ENCODE results near the gene LPGAT1.

LPGAT1 gene

GRCh38 chr1:211865180-211865579 is 34.6 kb upstream of the LPGAT1 start:
- no peak for TF ChIP-seq ZFX (IDR thresholded peaks at IDR 0.05; ENCODE audit: borderline replicate concordance)
- no peak for TF ChIP-seq CTCF (IDR thresholded peaks at IDR 0.05)
- H3K27ac ChIP-seq = no peak overlapping the region

- no peak for TF ChIP-seq ZFX (IDR thresholded peaks at IDR 0.05; ENCODE audit: borderline replicate concordance)
- H3K27ac ChIP-seq = no peak overlapping the region
Observed at GRCh38 chr1:211859405-211859804, 28.8 kb upstream of the LPGAT1 start.

- TF ChIP-seq CTCF (IDR thresholded peaks at IDR 0.05) (no peak), ZFX (IDR thresholded peaks at IDR 0.05; ENCODE audit: borderline replicate concordance) (no peak)
Observed at GRCh38 chr1:211851174-211851573, 20.6 kb upstream of the LPGAT1 start.

GRCh38 chr1:211843507-211844298 is 13.1 kb upstream of the LPGAT1 start:
- no peak overlapping the region for H3K27ac ChIP-seq
- TF ChIP-seq CTCF (IDR thresholded peaks at IDR 0.05) = no peak
- no peak for TF ChIP-seq ZFX (IDR thresholded peaks at IDR 0.05; ENCODE audit: borderline replicate concordance)

More at GRCh38 chr1:211851174-211851573, 20.6 kb upstream of the LPGAT1 start:
- no peak overlapping the region for H3K27ac ChIP-seq

DNA sequence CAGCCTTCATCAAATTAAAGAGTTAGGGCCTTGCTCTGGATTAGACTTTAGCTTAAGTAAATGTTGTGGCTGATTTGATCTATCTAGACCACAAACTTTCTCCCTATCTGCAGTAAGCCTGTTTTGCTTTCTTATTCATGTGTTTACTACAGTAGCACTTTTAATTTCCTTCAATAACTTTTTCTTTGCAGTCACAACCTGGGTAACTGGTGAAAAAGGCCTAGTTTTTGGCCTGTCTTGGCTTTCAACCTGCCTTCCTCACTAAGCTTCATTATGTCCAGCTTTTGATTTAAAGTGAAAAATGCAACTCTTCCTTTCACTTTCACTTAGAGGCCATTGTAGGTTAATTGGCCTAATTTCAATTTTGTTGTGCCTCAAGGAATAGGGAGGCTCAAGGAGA is 12.5 kb upstream of the LPGAT1 start:
- H3K27ac ChIP-seq = no peak overlapping the region

DNA sequence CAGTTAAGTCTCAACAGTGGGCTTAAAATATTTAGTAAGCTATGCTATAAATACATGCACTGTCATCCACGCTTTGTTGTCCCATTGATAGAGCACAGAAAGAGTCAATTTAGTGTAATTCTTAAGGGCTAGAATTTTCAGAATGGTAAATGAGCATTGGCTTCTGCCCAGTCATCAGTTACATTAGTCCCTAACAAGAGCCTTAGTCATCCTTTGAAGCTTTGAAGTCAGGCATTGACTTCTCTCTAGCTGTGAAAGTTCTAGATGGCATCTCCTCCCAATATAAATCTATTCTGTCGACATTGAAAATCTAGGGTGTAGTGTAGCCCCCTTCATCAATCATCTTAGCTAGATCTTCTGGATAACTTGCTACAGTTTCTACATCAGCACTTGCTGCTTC is 12.0 kb upstream of the LPGAT1 start:
- TF ChIP-seq CTCF (IDR thresholded peaks at IDR 0.05) = no peak
- TF ChIP-seq ZFX (IDR thresholded peaks at IDR 0.05; ENCODE audit: borderline replicate concordance) = no peak
- H3K27ac ChIP-seq = no peak overlapping the region

More for the DNA sequence above, 12.5 kb upstream of the LPGAT1 start:
- TF ChIP-seq ZFX (IDR thresholded peaks at IDR 0.05; ENCODE audit: borderline replicate concordance) (no peak), CTCF (IDR thresholded peaks at IDR 0.05) (no peak)

DNA sequence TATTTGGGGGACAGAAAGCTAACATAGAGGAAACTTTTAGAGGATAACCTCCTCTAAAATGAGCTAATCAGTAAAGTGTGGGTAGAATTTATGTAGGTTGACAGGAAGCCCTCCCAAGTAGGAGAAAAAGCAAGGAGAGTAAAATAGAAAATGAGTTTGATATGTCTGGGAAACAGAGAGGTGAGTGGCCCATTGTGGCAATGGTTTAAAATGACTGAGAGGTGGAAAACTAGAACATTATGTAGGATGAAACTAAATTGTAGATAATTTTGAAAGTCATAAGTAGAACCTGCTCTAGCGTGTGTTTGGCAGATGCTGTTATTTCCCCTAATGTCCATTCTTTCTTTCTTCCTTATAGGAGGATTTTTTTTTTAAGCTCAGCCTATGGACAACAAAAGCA is 8.5 kb upstream of the LPGAT1 start:
- no peak for TF ChIP-seq CTCF (IDR thresholded peaks at IDR 0.05)
- TF ChIP-seq ZFX (IDR thresholded peaks at IDR 0.05; ENCODE audit: borderline replicate concordance) = no peak
- no peak overlapping the region for H3K27ac ChIP-seq
